HEK293T (cell line): Measurements from ENCODE around the gene MYOM3.

Experiments used
- BHLHE40 ChIP-seq: fragments of 450-650 bp; IDR thresholded peaks from 2 replicates; pipeline ENCODE4 v1.6.1; 2016; ENCODE audit warnings: mild to moderate bottlenecking, moderate library complexity, borderline replicate concordance
- FOXA1 ChIP-seq: fragments of 450-650 bp; IDR thresholded peaks from 2 replicates; pipeline ENCODE4 v1.6.1; 2016; ENCODE audit warnings: mild to moderate bottlenecking
- SUZ12 ChIP-seq: fragments of 450-650 bp; IDR thresholded peaks from 2 replicates; pipeline ENCODE4 v1.6.1; 2016; ENCODE audit warnings: mild to moderate bottlenecking
- TARDBP ChIP-seq: fragments of 450-650 bp; IDR thresholded peaks from 2 replicates; pipeline ENCODE4 v1.6.1; 2016
- ZNF384 ChIP-seq: fragments of 450-650 bp; IDR thresholded peaks from 2 replicates; pipeline ENCODE4 v1.6.1; 2016

- TF ChIP-seq SUZ12: no peak
- no peak for TF ChIP-seq ZNF384
- TF ChIP-seq BHLHE40: no peak
- no peak for TF ChIP-seq FOXA1
- TF ChIP-seq TARDBP: no peak
Measured at GRCh38 chr1:24047110-24047477, 64.8 kb downstream of the MYOM3 start.
